Activated CD8-positive, alpha-beta memory T cell treated with anti-CD3 and anti-CD28 coated beads for 48 hours (primary cell): ENCODE measurements around the gene KCNJ4.
"Not testable (repeated sequence)": the region's sequence is repeated elsewhere in the genome, so short reads cannot be mapped to it uniquely, and the experiment has no call there.

Source experiments
- DNase-seq, 3 experiments: peaks; one replicate each; pipeline ENCODE4 v3.0.0-alpha.2; 2020; ENCODE audit warnings: low read depth in 2 of 3, low spot score in 2 of 3

Gene KCNJ4

DNA sequence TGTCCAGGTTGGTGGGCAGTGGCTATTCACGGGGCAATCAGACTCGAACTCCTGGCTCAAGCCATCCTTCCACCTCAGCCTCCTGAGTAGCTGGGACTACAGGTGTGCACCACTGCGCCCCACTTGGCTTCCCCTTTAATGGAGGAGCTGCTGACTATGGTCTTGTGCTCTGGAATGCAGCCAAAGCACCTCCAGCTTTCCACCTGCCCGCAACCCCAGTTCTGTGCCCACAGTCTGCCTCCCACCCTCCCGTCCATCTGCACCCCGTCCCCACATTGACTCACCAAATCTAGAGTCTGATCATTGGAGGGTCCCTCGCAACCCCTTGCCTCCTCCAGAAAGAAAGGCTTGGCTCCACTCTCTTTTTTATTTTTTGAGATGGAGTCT, 41.0 kb downstream of the KCNJ4 start:
- no peak for DNase-seq

DNA sequence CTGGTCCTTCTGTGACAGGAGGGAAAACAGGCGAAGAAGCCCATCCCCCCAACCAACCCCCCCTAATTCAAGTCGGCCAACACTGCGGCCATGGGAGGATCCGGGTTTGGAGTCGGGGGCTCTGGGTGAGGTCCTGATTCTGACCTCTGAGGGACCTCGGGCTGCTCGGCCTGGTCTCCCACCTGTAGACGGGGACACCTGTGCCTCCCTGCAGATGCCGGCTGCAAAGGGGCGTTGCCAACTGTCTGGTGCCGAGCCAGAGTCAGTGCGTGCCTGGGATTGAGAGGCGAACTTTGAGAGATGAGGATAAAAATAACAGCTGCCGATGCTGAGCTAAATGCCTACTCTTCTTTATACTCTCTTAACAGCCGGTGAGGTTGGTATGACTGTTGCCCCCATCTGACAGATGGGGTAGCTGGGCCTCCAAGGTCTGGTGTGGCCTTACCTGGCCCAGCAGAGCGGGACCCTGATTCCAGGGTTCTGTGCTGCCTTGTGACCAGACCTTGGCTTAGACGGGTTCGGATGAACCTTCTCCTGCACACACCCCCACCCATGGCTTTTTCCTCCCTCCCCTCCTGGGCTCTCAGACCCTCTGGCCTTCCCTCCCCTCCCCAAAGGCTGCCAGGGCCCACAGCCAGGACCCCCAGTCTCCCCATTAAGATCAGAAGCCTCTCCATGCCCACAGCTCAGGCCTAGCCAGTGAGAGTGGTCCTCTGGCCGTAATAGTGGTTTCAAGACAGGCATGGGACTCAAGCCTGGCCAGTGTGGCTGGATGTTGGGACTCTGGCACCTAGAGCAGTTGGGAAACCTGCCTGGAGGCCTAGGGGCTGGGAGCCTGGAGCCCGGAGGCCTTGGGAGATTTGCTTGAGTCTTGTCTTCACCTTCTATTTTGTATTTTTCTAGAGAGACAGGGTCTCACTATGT, 41.7 kb downstream of the KCNJ4 start:
- no peak for DNase-seq

DNA sequence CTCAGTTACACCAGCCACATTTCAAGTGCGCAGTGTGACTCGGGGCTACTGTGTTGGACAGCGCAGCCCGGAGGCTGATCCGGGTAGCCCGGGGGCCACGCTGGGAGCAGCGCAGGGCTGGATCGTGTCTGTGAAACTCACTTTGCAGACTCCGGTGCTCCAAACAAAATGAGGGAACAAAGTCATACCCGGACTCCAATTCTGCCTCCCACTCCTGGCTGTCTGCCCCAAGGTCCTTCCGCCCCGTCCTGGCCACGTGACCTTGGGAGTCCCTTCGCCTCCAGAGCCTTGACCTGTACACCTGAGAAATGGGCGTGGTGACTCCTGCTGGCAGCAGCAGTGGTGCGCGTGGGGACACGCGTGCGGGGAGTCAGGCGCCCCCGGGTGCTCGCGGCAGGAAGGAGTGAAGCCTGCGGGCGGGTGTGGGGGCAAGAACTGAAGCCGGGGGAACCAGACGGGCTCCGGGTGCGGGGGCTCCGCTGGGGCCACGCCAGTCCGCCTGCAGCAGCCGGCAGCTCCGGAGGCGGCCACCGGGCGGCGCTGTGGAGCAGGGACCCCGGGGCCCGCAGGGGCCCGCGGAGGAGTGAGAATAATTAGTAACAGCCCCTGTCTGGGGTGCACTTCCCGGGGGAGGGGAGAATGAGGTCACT, 42.4 kb downstream of the KCNJ4 start:
- DNase-seq = peak in 2 of 3 experiments; percentile 12 to 50

GRCh38 chr22:38411016-38411415, 44.0 kb downstream of the KCNJ4 start:
- DNase-seq = no peak

- not testable (repeated sequence) for DNase-seq
Measured at GRCh38 chr22:38409916-38410315, 45.1 kb downstream of the KCNJ4 start.

- DNase-seq = no peak
Measured at GRCh38 chr22:38406617-38407016, 48.4 kb downstream of the KCNJ4 start.

DNA sequence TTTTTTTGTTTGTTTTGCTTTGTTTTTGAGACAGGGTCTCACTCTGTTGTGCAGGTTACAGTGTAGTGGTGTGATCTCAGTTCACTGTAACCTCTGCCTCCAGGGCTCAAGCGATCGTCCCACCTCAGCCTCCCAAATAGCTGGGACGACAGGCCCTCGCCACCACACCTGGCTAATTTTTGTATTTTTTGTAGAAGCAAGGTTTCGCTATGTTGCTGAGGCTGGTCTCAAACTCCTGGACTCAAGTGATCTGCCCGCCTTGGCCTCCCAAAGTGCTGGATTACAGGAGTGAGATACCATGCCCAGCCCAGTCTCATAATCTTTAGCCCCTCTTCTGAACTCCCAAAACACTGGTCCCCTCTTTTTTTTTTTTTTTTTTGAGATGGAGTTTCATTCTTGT, 50.6 kb downstream of the KCNJ4 start:
- DNase-seq = no peak

GRCh38 chr22:38403812-38404211, 51.2 kb downstream of the KCNJ4 start:
- DNase-seq = no peak

- no peak for DNase-seq
Measured at GRCh38 chr22:38402204-38402603, 52.8 kb downstream of the KCNJ4 start.

DNA sequence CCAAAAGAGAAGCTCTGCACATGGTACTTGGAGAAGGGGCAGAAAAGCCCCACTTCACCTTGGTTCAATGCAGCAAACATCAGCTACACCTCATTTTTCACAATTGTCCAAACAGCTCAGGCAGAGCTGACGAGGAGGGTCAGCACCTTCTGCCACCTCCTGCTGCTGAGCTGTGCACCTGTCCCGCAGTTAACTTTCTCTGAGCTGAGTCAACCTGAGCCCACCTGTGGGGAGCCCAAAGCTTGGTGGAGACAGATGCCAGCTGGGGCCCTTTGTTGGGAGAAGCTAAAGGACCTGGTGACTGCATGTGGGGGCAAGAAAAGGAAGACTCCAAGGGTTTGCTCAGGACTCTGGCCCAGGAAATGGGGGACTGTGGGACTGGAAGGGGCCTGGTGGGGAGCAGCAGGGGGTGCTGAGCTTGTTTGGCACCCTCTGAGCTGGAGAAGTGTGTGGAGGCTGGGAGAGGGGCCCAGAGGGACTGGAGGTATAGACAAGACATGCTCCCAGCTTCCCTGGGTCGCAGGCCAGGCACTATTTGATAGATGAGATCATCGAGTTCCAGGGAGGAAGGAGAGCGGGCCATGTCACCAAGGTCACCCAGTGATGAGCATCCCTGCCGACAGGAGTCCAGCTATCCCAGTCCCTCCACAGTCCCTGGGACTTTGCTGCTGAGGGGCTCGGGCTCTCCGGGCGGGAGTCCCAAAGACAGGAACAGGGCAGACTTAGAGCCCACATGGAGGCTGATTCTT, 53.5 kb downstream of the KCNJ4 start:
- no peak for DNase-seq

- DNase-seq = not testable (repeated sequence)
Measured at GRCh38 chr22:38400256-38400655, 54.7 kb downstream of the KCNJ4 start.

DNA sequence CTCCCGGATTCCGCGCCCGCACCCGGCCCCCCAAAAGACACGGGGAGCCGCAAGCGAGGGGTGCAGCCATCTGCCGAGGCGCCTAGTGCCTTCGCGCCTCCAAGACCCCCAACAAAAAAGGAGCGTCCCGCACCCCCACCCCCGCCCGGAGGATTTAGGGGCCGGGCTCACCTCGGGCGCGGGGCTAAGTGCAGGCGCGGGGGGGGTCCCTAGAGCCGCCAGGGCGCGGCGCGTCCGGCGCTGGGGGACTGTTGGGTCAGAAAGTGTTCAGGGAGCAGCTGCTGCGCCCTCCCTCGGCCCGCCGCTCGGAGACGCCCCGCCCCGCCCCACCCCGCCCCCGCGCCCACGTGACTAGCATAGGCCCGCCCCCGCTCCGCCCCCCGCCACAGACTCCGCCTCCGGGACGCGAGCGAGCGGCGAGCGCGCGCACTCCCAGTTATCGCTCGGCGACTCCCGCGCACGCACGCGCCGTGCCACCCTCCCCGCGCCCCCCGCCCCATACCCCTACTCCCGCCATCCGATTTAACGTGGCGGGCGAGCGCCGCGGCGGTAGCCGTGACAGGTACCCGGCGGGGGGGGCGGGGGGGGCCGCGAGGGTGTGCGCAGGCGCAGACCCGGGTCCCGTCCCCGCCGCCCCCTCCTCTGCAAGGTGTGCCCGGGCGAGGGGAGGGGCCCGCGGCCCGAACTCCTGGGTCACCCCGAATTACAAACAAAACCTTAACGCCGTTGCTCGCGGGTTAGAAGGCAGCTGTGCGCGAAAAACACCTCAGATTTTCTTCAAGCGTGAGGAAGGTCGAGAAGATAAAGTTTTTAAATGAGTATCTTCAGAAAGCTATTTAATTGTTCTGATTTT, 56.2 kb downstream of the KCNJ4 start:
- peak; percentile 53 to 81 (median 78) for DNase-seq

DNA sequence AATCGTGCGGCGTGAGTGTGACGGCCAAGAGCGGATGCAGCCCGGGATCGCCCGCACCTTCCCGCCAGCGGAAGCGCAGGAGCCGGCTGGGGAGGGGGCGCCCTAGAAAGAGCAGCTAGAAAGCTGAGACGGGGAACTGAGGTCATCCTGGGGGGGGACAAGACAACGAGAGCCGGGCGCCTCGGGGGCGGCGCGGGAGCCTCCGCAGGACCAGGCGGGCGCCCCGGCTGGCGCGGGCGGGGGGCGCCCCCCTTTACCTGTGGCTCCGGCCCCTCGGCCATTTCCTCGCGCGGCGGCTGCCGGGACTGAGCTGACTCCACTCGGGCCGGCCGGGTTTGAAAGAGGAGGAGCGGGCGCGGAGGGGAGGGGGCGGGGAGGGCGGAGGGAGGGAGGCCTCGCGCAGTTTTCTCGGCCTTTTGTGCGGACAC, 56.8 kb downstream of the KCNJ4 start:
- DNase-seq = not testable (repeated sequence)

DNA sequence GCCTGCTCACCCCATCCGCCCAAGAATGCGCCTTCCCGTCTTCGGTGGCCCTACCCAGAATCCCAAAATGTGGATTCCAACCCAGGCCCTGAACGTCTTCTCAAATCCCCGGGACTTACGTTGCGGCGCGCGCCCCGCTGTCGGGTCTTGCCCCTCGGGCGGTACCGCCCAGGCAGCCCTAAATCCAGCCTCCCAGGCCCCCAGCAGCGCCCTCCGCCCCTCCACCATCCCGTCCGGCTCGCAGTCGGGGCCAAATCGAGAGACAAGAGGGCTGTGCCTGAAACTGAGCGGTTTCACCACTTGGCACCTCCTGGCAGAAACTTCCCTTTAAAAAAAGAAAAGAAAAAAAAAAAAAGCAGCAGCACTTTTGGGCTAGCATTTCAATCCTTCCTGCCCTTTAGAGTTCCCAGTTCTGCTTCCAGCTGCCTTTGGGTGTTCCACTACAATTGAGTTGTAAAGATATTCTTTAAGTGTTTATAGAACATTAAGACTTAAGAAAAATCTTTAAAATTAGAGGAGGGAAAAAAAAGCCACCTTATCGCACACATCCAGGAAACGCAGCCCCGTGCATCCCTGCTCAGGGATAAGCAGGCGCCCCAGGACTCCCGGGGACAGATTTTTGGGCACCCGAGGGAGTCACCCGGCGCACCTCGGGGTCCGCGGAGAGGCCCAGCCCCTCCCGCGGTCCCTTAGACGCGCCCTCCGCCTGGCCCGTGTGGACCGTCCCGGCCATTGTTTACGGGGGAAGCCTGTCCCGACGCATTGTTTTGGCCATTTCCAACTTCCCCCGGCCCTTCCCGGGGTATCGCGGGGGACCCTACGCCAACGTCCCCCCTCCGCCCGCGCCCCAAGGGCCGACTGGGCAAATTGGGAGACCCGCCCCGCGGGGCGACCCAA, 57.6 kb downstream of the KCNJ4 start:
- DNase-seq = no peak

GRCh38 chr22:38396440-38397069, 58.4 kb downstream of the KCNJ4 start:
- not testable (repeated sequence) for DNase-seq

DNA sequence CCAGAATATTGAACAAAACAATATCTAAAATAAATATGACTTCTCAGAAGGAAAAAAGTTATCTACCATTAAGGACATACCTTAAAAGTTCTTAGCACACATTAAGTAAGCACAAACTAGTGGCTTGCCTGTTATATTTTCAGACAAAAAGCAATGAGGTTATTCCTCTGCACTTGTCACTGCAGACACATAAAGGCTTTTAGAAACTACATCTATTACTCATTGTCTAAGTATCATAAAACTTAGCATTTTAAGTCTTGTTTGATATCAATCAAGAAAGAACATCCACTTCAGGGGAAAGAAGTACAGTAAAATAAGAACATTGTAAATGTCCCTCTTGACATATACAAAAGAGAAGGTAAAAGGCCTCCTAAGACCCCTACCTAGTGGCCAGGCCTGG, 59.1 kb downstream of the KCNJ4 start:
- DNase-seq = not testable (repeated sequence)

GRCh38 chr22:38394929-38395624, 59.9 kb downstream of the KCNJ4 start:
- not testable (repeated sequence) for DNase-seq

- DNase-seq = not testable (repeated sequence)
Measured at GRCh38 chr22:38389428-38389818, 65.6 kb downstream of the KCNJ4 start.
